GM18951 (cell line): Measurements from ENCODE around the gene ZBTB17.

Experiments
- POLR2A ChIP-seq: IDR thresholded peaks from 4 replicates; pipeline ENCODE4 v1.6.1; 2011; ENCODE audit warnings: mild to moderate bottlenecking; ENCODE audit not compliant: insufficient read length, insufficient read depth; ENCODE audit errors: extremely low read depth
- in situ Hi-C: fragments of 300-500 bp; cut with MboI; formaldehyde crosslinking; loops from one replicate; pipeline ENCODE4 v1.12.0; 2022; ENCODE audit warnings: low sequenced_read_pairs, mixed read lengths, inconsistent platforms; ENCODE audit not compliant: unreplicated experiment

The ZBTB17 gene

DNA sequence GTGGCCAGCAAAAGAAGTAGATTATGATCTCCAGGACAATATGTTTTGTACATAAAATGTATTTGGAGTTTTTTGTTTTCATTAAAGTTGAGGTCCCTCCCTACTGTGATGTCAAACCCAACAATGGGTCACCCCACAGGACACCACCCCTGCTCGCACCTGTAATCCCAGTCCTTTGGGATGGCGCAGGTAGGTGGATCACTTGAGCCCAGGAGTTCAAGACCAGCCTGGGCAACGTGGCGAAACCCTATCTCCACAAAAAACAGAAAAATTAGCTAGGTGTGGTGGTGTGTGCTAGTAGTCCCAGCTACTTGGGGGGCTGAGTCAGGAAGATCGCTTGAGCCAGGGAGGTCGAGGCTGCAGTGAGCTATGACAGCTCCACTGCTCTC, 9.0 kb downstream of the ZBTB17 start:
- in situ Hi-C loops = no loop called here
- no peak for TF ChIP-seq POLR2A

DNA sequence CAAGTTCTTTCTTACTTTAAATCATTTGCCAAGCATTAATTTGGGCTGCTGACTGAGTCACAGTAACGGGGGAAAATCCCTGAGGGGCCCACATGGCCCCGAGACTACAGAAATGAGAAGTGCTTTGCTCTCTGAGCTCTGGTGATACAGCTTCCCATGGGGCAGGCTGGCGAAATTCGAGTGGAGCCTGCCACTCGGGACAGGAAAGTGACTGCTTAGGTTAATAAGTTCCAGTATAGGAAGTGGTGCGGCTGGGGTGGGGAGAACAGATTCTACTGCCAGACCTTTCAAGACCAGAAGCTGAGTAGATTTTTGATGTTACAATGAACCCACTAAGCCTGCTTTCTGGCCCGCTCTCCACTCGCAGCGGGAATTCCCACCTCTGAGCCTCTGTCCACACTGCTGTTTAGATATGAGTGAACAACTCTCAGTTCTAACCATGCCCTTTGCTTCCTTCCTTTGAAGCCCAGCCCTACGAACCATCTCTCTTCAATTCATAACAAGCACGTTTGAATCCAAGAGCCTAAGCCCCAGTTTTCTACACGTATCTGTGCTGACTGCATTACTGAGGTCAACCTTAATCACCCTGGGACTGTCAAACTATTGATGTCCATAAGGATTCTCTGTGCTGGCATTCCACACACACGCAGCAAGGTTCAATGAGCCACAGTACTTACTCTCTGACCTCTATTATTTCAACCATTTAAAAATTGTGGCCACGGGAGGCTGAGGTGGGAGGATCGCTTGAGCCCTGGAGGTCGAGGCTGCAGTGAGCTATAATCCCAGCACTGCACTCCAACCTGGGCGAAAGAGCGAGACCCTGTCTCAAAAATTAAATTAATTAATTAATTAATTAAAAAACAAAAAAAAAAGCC, 9.6 kb downstream of the ZBTB17 start:
- TF ChIP-seq POLR2A = no peak
- in situ Hi-C loops = no loop called here

DNA sequence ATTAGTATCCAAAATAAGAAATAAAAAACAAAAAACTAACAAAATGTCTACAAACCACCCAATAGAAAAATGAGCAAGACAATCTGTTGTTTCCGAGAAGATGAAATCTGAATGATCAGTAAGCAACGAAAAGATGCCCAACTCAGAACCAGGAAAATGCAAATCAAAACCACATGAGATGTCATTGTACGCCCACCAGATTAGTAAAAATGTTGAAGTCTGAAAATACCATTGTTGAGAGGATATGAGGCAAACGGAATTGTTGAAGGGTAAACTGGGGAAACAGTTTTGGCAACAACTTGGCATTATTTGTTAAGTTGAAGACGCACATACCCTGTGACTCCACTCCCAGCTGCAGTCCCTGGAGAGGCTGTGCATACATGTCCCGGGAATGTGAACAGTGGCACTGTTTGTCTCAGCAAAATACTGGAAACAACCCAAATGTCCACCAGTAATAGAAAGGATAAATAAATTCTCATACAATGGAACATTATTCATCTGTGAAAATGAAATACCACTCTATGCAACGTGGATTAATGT, 10.6 kb downstream of the ZBTB17 start:
- no peak for TF ChIP-seq POLR2A
- in situ Hi-C loops = no loop called here

DNA sequence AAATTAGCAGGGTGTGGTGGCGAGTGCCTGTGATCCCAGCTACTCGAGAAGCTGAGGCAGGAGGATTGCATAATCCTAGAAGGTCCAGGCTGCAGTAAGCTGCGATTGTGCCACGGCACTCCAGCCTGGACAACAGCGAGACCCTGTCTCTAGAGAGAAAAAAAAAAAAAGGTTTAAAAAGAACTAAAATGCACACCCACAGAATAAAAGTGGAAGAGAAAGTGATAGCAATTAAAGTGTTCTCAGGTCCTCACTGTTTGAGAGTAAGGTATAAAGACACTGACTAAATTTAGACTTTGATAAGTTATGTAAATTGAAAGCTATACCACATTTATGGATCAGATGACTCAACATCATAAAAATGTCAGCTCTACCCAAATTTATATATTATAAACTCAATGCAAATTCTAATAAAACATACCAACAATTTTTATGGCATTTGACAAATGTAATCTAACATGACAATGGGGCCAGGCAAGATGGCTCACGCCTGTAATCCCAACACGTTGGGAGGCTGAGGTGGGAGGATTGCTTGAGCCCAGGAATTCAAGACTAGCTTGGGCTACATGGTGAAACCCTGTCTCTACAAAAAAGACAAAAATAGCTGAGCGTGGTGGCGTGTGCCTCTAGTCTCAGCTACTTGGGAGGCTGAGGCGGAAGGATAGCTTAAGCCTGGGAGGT, 11.8 kb downstream of the ZBTB17 start:
- TF ChIP-seq POLR2A = no peak
- in situ Hi-C loops = no loop called here

DNA sequence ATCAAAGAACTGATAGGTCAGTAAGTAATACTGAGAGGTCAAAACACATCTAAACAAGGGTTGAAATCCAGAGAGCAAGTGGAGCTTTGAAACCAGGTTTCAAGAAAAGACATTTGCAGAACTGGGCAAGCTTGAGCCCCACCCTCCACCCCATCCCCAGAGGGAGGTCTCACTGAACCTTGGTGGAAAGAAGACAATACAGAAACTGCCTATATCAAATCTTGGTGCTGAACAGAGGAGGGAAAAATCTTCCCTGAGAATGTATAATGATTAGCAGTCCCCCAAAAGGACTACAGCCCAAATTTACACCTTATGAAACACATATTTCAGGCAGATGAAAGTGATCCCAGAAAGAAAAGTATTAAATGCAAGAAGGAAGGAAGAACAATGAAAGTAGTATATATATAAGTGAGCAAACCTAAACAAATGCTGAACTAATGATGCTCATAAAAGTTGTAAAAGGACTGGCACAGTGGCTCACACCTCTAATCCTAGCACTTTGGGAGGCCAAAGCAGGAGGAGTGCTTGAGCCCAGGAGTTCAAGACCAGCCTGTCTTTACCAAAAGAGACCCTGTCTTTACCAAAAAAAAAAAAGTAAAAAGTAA, 12.4 kb downstream of the ZBTB17 start:
- in situ Hi-C loops = no loop called here
- no peak for TF ChIP-seq POLR2A

DNA sequence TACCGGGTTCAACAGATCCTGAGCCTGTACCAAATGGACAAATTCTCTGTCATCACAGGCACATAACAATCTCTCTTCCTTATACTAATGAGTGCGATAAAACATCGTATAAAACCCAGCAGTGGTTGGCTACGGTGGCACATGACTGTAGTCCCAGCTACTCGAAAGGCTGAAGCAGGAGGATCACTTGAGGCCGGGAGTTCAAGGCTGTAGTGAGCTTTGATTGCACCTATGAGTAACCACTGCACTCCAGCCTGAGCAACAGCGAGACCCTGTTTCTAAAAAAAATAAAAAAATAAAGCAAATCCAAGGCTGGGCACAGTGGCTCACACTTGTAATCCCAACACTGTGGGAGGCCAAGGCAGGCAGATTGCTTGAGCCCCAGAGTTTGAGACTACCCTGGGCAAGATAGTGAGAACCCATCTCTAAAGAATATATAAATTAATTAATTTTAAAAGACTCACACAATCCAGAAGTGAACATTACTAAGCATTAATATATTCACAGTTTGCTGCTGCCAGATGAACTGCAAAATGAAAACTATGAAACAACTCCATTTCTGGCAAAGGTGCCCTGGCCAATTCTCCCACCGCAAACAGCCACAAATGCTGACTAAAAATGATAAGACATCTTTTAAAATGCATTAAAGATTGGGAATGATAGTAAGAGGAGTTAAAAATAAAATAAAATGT, 13.1 kb downstream of the ZBTB17 start:
- in situ Hi-C loops = no loop called here
- TF ChIP-seq POLR2A = no peak

DNA sequence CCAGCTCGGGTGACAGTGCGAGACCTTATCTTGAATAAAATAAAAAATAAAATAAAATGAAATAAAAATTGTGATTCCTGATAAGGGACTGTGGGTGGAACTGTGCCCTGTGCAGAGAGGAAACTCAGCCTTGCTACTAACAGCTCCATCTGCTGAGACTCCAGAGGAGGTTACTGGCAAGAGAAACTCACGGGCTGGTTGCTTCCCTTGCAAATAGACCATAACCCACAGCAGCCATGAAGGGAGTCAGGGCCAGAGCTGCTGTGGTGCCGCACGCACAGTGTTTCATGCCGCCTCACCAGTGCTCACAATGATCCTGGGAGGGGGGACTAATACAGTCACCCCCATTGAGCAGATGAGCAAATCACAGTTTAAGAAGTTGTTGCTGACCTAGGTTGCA, 13.7 kb downstream of the ZBTB17 start:
- in situ Hi-C loops = no loop called here
- no peak for TF ChIP-seq POLR2A

DNA sequence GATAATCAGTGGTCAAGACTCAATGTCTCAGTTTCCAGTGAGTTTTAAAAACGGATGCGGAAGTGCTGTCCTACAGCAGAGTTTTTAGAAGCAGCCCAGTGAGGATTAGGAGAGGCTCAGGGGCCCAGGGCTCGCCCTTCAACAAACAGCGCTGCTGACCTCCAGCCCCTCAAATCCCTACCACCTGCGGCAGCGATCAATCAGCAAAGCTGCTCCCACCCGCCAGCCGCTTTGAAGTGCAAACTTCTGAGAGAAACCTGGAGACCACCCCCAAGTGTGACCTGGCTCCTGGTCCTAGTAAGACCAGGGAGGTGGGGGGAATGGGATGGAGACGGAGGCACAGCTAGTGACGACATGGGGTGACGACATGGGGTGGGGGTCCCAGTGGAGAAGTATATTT, 14.4 kb downstream of the ZBTB17 start:
- TF ChIP-seq POLR2A = no peak
- in situ Hi-C loops = no loop called here

DNA sequence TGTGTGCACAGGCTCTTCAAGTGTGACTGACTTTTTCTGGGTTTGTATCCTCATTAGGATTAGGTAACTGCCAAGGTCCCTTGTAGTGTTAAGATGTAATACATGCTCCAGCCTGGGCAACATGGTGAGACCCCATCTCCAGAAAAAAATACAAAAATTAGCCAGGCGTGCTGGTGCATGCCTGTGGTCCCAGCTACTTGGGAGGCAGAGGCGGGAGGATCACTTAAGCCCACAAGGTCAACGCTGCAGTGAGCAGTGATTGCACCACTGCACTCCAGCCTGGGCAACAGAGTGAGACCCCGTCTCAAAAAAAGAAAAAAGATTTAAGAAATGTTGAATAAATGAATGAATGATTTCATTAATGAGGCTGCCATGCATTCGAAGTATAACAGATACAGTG, 15.1 kb downstream of the ZBTB17 start:
- TF ChIP-seq POLR2A = no peak
- in situ Hi-C loops = no loop called here

DNA sequence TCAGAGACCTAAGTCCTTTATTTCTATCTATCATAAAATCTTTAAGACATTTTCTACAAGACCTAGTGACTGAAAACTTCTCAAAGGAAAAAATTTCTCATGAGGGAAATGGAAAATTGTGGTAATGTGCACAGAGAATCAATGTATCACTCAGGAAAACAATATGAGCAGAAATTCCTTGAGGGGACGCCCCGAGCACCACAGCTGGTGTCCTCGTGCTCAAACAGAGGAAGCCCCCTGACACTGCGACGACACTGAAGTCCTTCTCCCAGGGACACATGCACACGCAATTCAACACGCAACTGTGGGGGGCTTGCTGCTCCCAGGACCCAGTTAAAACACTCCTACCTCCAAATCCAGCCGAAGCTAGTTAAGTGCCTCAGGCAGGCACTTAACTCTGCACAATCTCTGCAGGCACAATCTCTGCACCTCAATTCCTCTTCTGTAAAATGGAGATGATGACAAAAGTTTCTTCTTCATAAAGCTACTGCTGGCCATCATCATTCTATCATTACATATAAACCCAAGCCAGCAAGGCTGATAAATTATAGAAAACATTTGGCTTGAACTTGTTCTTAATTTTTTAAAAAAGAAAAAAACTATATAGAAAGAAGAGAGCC, 16.0 kb downstream of the ZBTB17 start:
- TF ChIP-seq POLR2A = no peak
- in situ Hi-C loops = no loop called here

DNA sequence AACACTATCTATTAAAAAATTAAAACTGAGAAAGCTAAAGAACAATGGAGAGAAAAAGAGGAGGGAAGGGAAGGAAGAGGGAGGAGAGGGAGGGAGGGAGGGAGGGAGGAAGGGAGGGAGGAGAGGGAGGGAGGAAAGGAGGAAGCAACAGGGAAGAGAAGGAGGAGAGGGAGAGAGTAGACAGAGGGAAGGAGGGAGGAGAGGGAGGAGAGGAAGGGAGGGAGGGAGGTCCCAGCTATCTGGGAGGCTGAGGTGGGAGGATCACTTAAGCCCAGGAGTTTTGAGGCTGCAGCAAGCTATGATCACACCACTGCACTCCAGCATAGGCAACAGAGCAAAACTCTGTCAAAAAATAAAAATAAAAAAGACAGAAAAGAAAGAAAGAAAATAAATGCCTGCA, 16.5 kb downstream of the ZBTB17 start:
- no peak for TF ChIP-seq POLR2A
- in situ Hi-C loops = no loop called here

DNA sequence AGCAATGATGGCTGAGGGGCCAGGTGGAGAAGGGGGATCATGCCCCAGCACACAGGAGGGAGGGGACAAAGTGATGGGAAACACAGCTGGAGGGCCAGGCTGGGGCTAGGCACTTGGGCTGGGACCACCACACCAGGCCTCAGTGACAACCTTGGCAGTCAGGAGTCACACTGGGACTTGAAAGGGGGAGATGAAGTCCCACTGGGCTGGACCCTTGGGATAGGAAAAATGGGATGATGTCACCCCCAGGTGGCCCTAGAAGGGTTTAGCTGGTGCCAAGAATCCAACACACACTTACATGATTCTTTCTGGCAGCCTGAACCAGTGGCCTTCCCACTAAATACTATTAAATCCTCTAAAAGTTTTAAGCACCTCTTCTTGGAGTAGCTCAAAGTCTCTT, 17.1 kb downstream of the ZBTB17 start:
- in situ Hi-C loops = no loop called here
- TF ChIP-seq POLR2A = no peak

DNA sequence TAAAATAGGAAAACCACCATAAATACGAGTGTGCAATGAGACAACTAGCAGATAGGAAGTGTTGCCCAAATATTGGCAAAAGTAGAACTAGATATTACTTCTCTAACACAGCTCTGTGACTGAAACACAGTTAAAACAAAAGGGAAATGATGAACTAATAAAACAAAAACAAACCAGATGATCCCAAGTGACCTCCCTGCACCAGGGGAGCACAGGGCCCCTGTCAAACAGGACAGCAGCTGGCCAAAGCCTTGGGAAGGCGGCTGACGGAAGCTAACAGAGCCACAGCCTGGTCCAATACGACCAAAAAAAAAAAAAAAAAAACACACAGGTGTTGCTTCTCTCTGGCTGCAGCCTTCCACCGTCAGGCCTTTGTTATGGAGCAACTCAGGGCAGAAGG, 17.8 kb downstream of the ZBTB17 start:
- no peak for TF ChIP-seq POLR2A
- in situ Hi-C loops = no loop called here
